ENCODE data around the gene COQ2.

GRCh38 chr4:83293305-83294046, 8.9 kb upstream of the COQ2 start:
- TF ChIP-seq TARDBP (IDR thresholded peaks at IDR 0.05) (no peak), SP1 (IDR thresholded peaks at IDR 0.05) (no peak), ZNF384 (IDR thresholded peaks at IDR 0.05) (no peak), L3MBTL2 (conservative IDR thresholded peaks at IDR 0.05) (no peak), HDGF (IDR thresholded peaks at IDR 0.05; ENCODE audit: borderline replicate concordance) (no peak), ARNT (IDR thresholded peaks at IDR 0.05) (no peak), FOXK2 (IDR thresholded peaks at IDR 0.05) (no peak)

Data from HEK293T (cell line).